ENCODE results near the gene FAM78A. TPM values are rescaled to one million over a fixed set of nuclear protein-coding genes. Genes with fewer than 3 reads are reported as not detected.

Gene FAM78A
- total RNA-seq, 1 donor from 2014 or later, result 14.9 TPM

DNA sequence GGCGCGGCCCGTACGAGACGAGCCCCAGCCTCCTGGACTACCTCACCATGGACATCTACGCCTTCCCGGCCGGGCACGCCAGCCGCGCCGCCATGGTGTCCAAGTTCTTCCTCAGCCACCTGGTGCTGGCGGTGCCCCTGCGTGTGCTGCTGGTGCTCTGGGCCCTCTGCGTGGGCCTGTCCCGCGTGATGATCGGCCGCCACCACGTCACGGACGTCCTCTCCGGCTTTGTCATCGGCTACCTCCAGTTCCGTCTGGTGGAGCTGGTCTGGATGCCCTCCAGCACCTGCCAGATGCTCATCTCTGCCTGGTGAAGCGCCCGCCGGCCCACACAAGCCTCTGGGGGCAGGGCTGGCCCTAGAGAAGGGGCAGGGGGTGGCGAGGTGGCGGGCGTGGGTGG lies 31.7 kb upstream of the FAM78A start:
- Mint-ChIP-seq H3K36me3 (ENCODE audit: unreplicated experiment) (no peaks in the 10 kb centered on the region), H3K9me3 (ENCODE audit: unreplicated experiment) (peaks cover 7% of the 10 kb centered on the region), H3K27ac (ENCODE audit: unreplicated experiment) (no peak overlapping the region), H3K4me3 (ENCODE audit: unreplicated experiment) (no peak overlapping the region), H3K4me1 (ENCODE audit: low read depth, unreplicated experiment) (peaks cover 7% of the 10 kb centered on the region), H3K27me3 (ENCODE audit: unreplicated experiment) (peaks cover 7% of the 10 kb centered on the region)
- TF ChIP-seq, protein P1, sequence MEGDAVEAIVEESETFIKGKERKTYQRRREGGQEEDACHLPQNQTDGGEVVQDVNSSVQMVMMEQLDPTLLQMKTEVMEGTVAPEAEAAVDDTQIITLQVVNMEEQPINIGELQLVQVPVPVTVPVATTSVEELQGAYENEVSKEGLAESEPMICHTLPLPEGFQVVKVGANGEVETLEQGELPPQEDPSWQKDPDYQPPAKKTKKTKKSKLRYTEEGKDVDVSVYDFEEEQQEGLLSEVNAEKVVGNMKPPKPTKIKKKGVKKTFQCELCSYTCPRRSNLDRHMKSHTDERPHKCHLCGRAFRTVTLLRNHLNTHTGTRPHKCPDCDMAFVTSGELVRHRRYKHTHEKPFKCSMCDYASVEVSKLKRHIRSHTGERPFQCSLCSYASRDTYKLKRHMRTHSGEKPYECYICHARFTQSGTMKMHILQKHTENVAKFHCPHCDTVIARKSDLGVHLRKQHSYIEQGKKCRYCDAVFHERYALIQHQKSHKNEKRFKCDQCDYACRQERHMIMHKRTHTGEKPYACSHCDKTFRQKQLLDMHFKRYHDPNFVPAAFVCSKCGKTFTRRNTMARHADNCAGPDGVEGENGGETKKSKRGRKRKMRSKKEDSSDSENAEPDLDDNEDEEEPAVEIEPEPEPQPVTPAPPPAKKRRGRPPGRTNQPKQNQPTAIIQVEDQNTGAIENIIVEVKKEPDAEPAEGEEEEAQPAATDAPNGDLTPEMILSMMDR (IDR thresholded peaks at IDR 0.05; ENCODE audit: partially characterized antibody, unreplicated experiment), result no peak
- DNase-seq, result no peak

DNA sequence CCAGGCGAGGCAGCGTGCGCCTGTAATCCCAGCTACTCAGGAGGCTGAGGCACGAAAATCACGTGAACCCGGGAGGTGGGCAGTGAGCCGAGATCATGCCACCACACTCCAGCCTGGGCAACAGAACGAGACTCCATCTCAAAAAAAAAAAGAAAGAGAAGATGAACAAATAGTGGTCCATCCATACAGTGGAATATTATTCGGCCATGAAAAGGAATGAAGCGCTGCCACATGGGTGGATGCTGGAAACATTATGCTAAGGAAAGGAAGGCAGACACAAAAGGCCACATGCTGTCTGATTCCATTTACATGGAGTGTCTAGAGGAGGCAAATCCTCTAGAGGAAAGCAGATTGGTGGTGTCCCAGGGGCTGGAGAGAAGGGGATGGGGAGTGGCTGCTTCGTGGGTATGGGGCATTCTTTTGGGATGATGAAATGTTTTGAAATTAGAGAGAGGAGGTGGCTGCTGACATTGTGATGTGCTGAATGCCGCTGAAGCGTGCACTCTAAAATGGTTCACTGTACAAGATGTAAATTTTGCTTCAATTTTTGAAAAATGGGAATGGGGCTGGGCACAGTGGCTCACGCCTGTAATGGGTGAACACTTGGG lies 30.2 kb upstream of the FAM78A start:
- Mint-ChIP-seq H3K4me3 (ENCODE audit: unreplicated experiment) (peak overlapping the region; percentile 30), H3K27me3 (ENCODE audit: unreplicated experiment) (peaks cover 5% of the 10 kb centered on the region), H3K9me3 (ENCODE audit: unreplicated experiment) (peaks cover 7% of the 10 kb centered on the region), H3K27ac (ENCODE audit: unreplicated experiment) (peak overlapping the region; percentile 66), H3K36me3 (ENCODE audit: unreplicated experiment) (no peaks in the 10 kb centered on the region), H3K4me1 (ENCODE audit: low read depth, unreplicated experiment) (peaks cover 7% of the 10 kb centered on the region)
- no peak for DNase-seq
- TF ChIP-seq, protein P1 (IDR thresholded peaks at IDR 0.05; ENCODE audit: partially characterized antibody, unreplicated experiment), result no peak

DNA sequence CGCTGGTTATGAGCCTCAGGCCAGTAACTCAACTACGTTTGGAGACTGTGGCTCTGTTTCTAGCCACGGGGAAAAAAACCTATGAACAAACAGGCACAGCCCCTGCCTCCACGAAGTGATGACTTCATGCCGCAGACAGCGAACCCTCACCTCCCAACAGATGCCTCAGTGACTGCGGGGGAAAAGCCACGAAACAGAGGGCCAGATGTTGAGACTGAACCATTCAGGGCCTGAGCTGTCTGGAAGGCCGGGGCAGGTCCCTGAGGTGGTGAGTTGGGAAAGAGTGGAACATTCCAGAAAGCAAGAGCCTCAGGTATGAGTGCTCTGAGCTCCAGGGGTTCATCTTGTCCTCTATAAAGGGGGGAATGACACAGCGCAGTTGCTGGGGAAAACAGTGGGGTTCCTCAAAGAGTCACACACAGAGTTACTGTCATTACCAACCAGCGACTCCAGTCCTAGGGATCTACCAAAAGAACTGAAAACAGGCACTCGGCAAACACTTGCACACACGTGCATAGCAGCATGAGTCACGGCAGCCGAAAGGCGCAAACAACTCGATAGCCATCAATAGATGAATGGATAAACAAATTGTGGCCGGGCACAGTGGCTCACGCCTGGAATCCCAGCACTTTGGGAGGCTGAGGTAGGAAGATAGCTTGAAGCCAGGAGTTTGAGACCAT lies 28.5 kb upstream of the FAM78A start:
- Mint-ChIP-seq H3K36me3 (ENCODE audit: unreplicated experiment) (no peaks in the 10 kb centered on the region), H3K4me1 (ENCODE audit: low read depth, unreplicated experiment) (peaks cover 7% of the 10 kb centered on the region)
- TF ChIP-seq, protein P1 (IDR thresholded peaks at IDR 0.05; ENCODE audit: partially characterized antibody, unreplicated experiment), result no peak

DNA sequence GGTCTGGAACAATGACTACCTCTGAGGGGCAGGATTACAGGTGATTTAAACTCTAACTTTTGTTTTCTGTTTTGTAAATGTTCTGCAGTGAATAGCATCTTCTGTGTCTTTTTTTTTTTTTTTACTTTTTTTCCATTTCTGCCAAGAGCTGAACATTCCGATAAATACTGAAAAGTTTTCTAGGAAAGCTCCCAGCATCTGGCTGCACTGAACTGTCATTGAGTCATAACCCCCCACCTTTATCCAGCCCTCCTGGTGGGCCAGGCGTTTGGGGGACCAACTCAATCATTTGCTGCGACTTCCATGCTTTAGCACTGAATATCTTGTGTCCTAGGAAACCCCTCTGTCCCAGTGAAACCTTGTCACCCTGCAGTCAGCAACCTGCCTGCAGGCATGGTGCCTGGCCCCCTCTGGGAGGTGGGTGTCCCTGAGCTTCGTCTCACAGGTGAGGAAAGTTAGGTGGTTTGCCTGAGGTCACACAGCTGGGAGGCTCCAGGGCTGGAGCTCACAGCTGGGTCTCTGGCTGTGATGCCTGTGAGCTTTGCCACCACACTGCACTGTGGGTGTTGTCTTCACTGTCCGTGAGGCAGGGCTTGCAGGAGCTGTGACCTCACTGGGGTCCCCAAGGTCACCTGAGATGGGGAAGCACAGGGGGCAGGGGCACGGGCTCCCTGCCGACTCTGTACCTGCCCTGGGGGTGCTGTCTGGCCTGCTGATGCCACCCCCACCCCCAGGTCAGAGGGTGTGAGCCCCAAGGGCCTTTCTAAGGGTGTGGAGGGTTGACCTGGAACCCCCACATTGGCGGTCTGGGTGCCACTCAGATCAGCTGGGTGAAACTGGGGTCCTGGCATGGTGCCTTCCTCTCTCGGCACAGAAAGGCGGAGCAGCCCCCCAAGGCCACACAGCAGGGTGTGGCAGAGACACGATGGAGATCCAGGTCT lies 27.3 kb upstream of the FAM78A start:
- H3K4me3 Mint-ChIP-seq (ENCODE audit: unreplicated experiment), result no peak overlapping the region
- DNase-seq, result no peak
- H3K27me3 Mint-ChIP-seq (ENCODE audit: unreplicated experiment), result peaks cover 5% of the 10 kb centered on the region
- peaks cover 7% of the 10 kb centered on the region for H3K4me1 Mint-ChIP-seq (ENCODE audit: low read depth, unreplicated experiment)
- H3K36me3 Mint-ChIP-seq (ENCODE audit: unreplicated experiment), result no peaks in the 10 kb centered on the region
- no peak overlapping the region for H3K27ac Mint-ChIP-seq (ENCODE audit: unreplicated experiment)
- H3K9me3 Mint-ChIP-seq (ENCODE audit: unreplicated experiment), result peaks cover 7% of the 10 kb centered on the region
- TF ChIP-seq, protein P1 (IDR thresholded peaks at IDR 0.05; ENCODE audit: partially characterized antibody, unreplicated experiment), result no peak

More for the DNA sequence above, 28.5 kb upstream of the FAM78A start:
- no peak for DNase-seq
- Mint-ChIP-seq H3K27ac (ENCODE audit: unreplicated experiment) (no peak overlapping the region), H3K9me3 (ENCODE audit: unreplicated experiment) (peaks cover 7% of the 10 kb centered on the region), H3K4me3 (ENCODE audit: unreplicated experiment) (no peak overlapping the region), H3K27me3 (ENCODE audit: unreplicated experiment) (peaks cover 5% of the 10 kb centered on the region)

Measured in glutamatergic neuron (in vitro differentiated cells).